ENCODE measurements around the gene ARID3A.

ARID3A gene

GRCh38 chr19:998064-998463 lies 72.2 kb downstream of the ARID3A start:
- no peak overlapping the region for H3K4me3 ChIP-seq (ENCODE audit: low read length)
- no CpG with 5 or more reads among the region's 6 CpGs for WGBS (ENCODE audit: insufficient coverage, insufficient read length)
- H3K4me1 ChIP-seq (ENCODE audit: control insufficient read depth, insufficient read depth, low read length) = no peaks in the 10 kb centered on the region
- H3K36me3 ChIP-seq (ENCODE audit: control insufficient read depth, insufficient read depth, low read length) = no peaks in the 10 kb centered on the region; the same call in 1 of the 2 replicates
- DNase-seq (ENCODE audit: low read depth, low spot score) = no peak
- peaks cover 7% of the 10 kb centered on the region for H3K27me3 ChIP-seq (ENCODE audit: control insufficient read depth, insufficient read depth, low read length)
- no peak overlapping the region for H3K27ac ChIP-seq (ENCODE audit: low read length)
- no peaks in the 10 kb centered on the region for H3K9me3 ChIP-seq (ENCODE audit: control insufficient read depth, insufficient read depth, low read length)

- no peaks in the 10 kb centered on the region; the same call in 1 of the 2 replicates for H3K4me1 ChIP-seq (ENCODE audit: control insufficient read depth, insufficient read depth, low read length)
- DNase-seq (ENCODE audit: low read depth, low spot score) = no peak
- WGBS (ENCODE audit: insufficient coverage, insufficient read length) = no CpG with 5 or more reads among the region's 3 CpGs
- no peak overlapping the region for H3K27ac ChIP-seq (ENCODE audit: low read length)
- no peaks in the 10 kb centered on the region for H3K36me3 ChIP-seq (ENCODE audit: control insufficient read depth, insufficient read depth, low read length)
- peaks cover 7% of the 10 kb centered on the region for H3K27me3 ChIP-seq (ENCODE audit: control insufficient read depth, insufficient read depth, low read length)
- no peaks in the 10 kb centered on the region for H3K9me3 ChIP-seq (ENCODE audit: control insufficient read depth, insufficient read depth, low read length)
- H3K4me3 ChIP-seq (ENCODE audit: low read length) = no peak overlapping the region
These were observed 73.5 kb downstream of the ARID3A start for GRCh38 chr19:999379-999719.

GRCh38 chr19:1000095-1000494 lies 74.3 kb downstream of the ARID3A start, which contains the start of gene GRIN3B:
TSS of gene GRIN3B (plus strand) at chr19:1000419. CDS start at chr19:1000438, 19 bp downstream.
- no peaks in the 10 kb centered on the region for H3K9me3 ChIP-seq (ENCODE audit: control insufficient read depth, insufficient read depth, low read length)
- H3K36me3 ChIP-seq (ENCODE audit: control insufficient read depth, insufficient read depth, low read length) = no peaks in the 10 kb centered on the region
- H3K4me1 ChIP-seq (ENCODE audit: control insufficient read depth, insufficient read depth, low read length) = no peaks in the 10 kb centered on the region; the same call in 1 of the 2 replicates
- H3K4me3 ChIP-seq (ENCODE audit: low read length) = peak within 1 kb of the TSS; percentile 61; the same call in 1 of the 2 replicates
- H3K27ac ChIP-seq (ENCODE audit: low read length) = no peak within 1 kb of the TSS
- peaks cover 7% of the 10 kb centered on the region for H3K27me3 ChIP-seq (ENCODE audit: control insufficient read depth, insufficient read depth, low read length)
- peak; percentile 47 for DNase-seq (ENCODE audit: low read depth, low spot score)
- no CpG with 5 or more reads among the region's 43 CpGs for WGBS (ENCODE audit: insufficient coverage, insufficient read length)

- H3K36me3 ChIP-seq (ENCODE audit: control insufficient read depth, insufficient read depth, low read length) = no peaks in the 10 kb centered on the region
- WGBS (ENCODE audit: insufficient coverage, insufficient read length) = no CpG with 5 or more reads among the region's 73 CpGs
- peak overlapping the region; percentile 61; the same call in 1 of the 2 replicates for H3K4me3 ChIP-seq (ENCODE audit: low read length)
- no peaks in the 10 kb centered on the region for H3K9me3 ChIP-seq (ENCODE audit: control insufficient read depth, insufficient read depth, low read length)
- H3K27ac ChIP-seq (ENCODE audit: low read length) = no peak overlapping the region
- H3K27me3 ChIP-seq (ENCODE audit: control insufficient read depth, insufficient read depth, low read length) = peaks cover 7% of the 10 kb centered on the region
- no peak for DNase-seq (ENCODE audit: low read depth, low spot score)
- H3K4me1 ChIP-seq (ENCODE audit: control insufficient read depth, insufficient read depth, low read length) = no peaks in the 10 kb centered on the region; the same call in 1 of the 2 replicates
These were observed 75.0 kb downstream of the ARID3A start for GRCh38 chr19:1000591-1001537.

GRCh38 chr19:1001538-1002166 lies 75.8 kb downstream of the ARID3A start:
- H3K36me3 ChIP-seq (ENCODE audit: control insufficient read depth, insufficient read depth, low read length) = no peaks in the 10 kb centered on the region
- peaks cover 7% of the 10 kb centered on the region for H3K27me3 ChIP-seq (ENCODE audit: control insufficient read depth, insufficient read depth, low read length)
- WGBS (ENCODE audit: insufficient coverage, insufficient read length) = no CpG with 5 or more reads among the region's 20 CpGs
- no peak for DNase-seq (ENCODE audit: low read depth, low spot score)
- no peak overlapping the region for H3K27ac ChIP-seq (ENCODE audit: low read length)
- no peak overlapping the region for H3K4me3 ChIP-seq (ENCODE audit: low read length)
- H3K4me1 ChIP-seq (ENCODE audit: control insufficient read depth, insufficient read depth, low read length) = no peaks in the 10 kb centered on the region; the same call in 1 of the 2 replicates
- no peaks in the 10 kb centered on the region for H3K9me3 ChIP-seq (ENCODE audit: control insufficient read depth, insufficient read depth, low read length)

- Histone ChIP-seq H3K4me3 (ENCODE audit: low read length) (no peak overlapping the region), H3K9me3 (ENCODE audit: control insufficient read depth, insufficient read depth, low read length) (no peaks in the 10 kb centered on the region), H3K27ac (ENCODE audit: low read length) (no peak overlapping the region), H3K27me3 (ENCODE audit: control insufficient read depth, insufficient read depth, low read length) (peaks cover 7% of the 10 kb centered on the region), H3K4me1 (ENCODE audit: control insufficient read depth, insufficient read depth, low read length) (no peaks in the 10 kb centered on the region; the same call in 1 of the 2 replicates), H3K36me3 (ENCODE audit: control insufficient read depth, insufficient read depth, low read length) (no peaks in the 10 kb centered on the region)
- DNase-seq (ENCODE audit: low read depth, low spot score) = no peak
- no CpG with 5 or more reads among the region's 4 CpGs for WGBS (ENCODE audit: insufficient coverage, insufficient read length)
These were observed 76.8 kb downstream of the ARID3A start for GRCh38 chr19:1002600-1002999.

- no peaks in the 10 kb centered on the region; the same call in 1 of the 2 replicates for H3K4me1 ChIP-seq (ENCODE audit: control insufficient read depth, insufficient read depth, low read length)
- no peak overlapping the region for H3K4me3 ChIP-seq (ENCODE audit: low read length)
- DNase-seq (ENCODE audit: low read depth, low spot score) = no peak
- no peaks in the 10 kb centered on the region for H3K9me3 ChIP-seq (ENCODE audit: control insufficient read depth, insufficient read depth, low read length)
- WGBS (ENCODE audit: insufficient coverage, insufficient read length) = no CpG with 5 or more reads among the region's 37 CpGs
- H3K27me3 ChIP-seq (ENCODE audit: control insufficient read depth, insufficient read depth, low read length) = peaks cover 7% of the 10 kb centered on the region
- H3K36me3 ChIP-seq (ENCODE audit: control insufficient read depth, insufficient read depth, low read length) = no peaks in the 10 kb centered on the region
- no peak overlapping the region for H3K27ac ChIP-seq (ENCODE audit: low read length)
These were observed 77.4 kb downstream of the ARID3A start for GRCh38 chr19:1003283-1003682.

GRCh38 chr19:1004204-1004802 lies 78.5 kb downstream of the ARID3A start:
- Histone ChIP-seq H3K4me3 (ENCODE audit: low read length) (no peak overlapping the region), H3K27me3 (ENCODE audit: control insufficient read depth, insufficient read depth, low read length) (peaks cover 7% of the 10 kb centered on the region), H3K9me3 (ENCODE audit: control insufficient read depth, insufficient read depth, low read length) (no peaks in the 10 kb centered on the region), H3K4me1 (ENCODE audit: control insufficient read depth, insufficient read depth, low read length) (no peaks in the 10 kb centered on the region; the same call in 1 of the 2 replicates), H3K36me3 (ENCODE audit: control insufficient read depth, insufficient read depth, low read length) (no peaks in the 10 kb centered on the region; the same call in 1 of the 2 replicates), H3K27ac (ENCODE audit: low read length) (no peak overlapping the region)
- WGBS (ENCODE audit: insufficient coverage, insufficient read length) = no CpG with 5 or more reads among the region's 32 CpGs
- DNase-seq (ENCODE audit: low read depth, low spot score) = no peak

- WGBS (ENCODE audit: insufficient coverage, insufficient read length) = no CpG with 5 or more reads among the region's 70 CpGs
These were observed 79.2 kb downstream of the ARID3A start for GRCh38 chr19:1004803-1005664.

More at GRCh38 chr19:1004803-1005664, 79.2 kb downstream of the ARID3A start:
- peaks cover 1% of the 10 kb centered on the region for H3K36me3 ChIP-seq (ENCODE audit: control insufficient read depth, insufficient read depth, low read length)
- no peaks in the 10 kb centered on the region; the same call in 1 of the 2 replicates for H3K4me1 ChIP-seq (ENCODE audit: control insufficient read depth, insufficient read depth, low read length)
- H3K27ac ChIP-seq (ENCODE audit: low read length) = no peak overlapping the region
- no peak overlapping the region for H3K4me3 ChIP-seq (ENCODE audit: low read length)
- no peaks in the 10 kb centered on the region for H3K9me3 ChIP-seq (ENCODE audit: control insufficient read depth, insufficient read depth, low read length)
- DNase-seq (ENCODE audit: low read depth, low spot score) = no peak
- peaks cover 7% of the 10 kb centered on the region for H3K27me3 ChIP-seq (ENCODE audit: control insufficient read depth, insufficient read depth, low read length)

Measured in iPS DF 6.9 (cell line).